Brain microvascular endothelial cell (primary cell): ENCODE results near the gene TFPI2.
"Not testable (repeated sequence)": the region's sequence is repeated elsewhere in the genome, so short reads cannot be mapped to it uniquely, and the experiment has no call there.

Experiments
- DNase-seq: peaks from one replicate; pipeline ENCODE4 v3.0.0-alpha.2; 2020
- H3K27ac ChIP-seq: fragments of 250-450 bp; sonication (Bioruptor Pico); 2 replicates; pipeline ENCODE4 v1.5.1; 2020; ENCODE audit warnings: mild to moderate bottlenecking, moderate library complexity
- H3K27me3 ChIP-seq: fragments of 250-450 bp; sonication (Bioruptor Pico); replicated peaks from 2 replicates; pipeline ENCODE4 v1.5.1; 2020; ENCODE audit warnings: mild to moderate bottlenecking
- H3K36me3 ChIP-seq: fragments of 250-450 bp; sonication (Bioruptor Pico); replicated peaks from 2 replicates; pipeline ENCODE4 v1.5.1; 2020; ENCODE audit warnings: mild to moderate bottlenecking
- H3K4me3 ChIP-seq: 2 replicates; pipeline ENCODE4 v1.5.1; 2011; ENCODE audit warnings: low read depth, mild to moderate bottlenecking, control low read depth, low read length, moderate library complexity
- in situ Hi-C: cut with HindIII; loops from 2 replicates; pipeline ENCODE4 v1.10.0; 2017; ENCODE audit warnings: low sequenced_read_pairs, low pct_ligation_motif_present
- TF ChIP-seq, protein P1 (sequence below): IDR thresholded peaks from 2 replicates; pipeline ENCODE4 v1.5.1; 2011; ENCODE audit warnings: low read depth, mild to moderate bottlenecking, moderate library complexity, low read length, control low read depth, inconsistent platforms; ENCODE audit errors: missing control alignments

The TFPI2 gene

DNA sequence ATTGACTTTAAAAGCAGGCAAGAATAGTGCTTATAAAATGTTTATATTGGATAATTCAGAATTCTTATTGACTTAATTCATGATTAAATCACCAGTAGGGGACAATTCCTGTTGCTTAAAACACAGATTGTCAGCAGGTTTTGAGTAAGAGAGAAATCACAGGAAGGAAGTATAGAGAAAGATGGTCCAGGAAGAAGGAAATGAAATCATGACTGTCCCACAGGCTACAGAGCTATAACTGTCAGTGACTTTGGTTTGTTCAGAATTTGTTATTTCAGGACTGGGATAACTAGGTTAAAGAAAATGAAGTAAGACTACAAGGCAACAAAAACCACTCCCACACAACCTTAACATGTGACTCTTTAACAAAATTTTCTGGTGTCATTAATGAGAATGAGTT is 22.6 kb upstream of the TFPI2 start:
- TF ChIP-seq, protein P1, sequence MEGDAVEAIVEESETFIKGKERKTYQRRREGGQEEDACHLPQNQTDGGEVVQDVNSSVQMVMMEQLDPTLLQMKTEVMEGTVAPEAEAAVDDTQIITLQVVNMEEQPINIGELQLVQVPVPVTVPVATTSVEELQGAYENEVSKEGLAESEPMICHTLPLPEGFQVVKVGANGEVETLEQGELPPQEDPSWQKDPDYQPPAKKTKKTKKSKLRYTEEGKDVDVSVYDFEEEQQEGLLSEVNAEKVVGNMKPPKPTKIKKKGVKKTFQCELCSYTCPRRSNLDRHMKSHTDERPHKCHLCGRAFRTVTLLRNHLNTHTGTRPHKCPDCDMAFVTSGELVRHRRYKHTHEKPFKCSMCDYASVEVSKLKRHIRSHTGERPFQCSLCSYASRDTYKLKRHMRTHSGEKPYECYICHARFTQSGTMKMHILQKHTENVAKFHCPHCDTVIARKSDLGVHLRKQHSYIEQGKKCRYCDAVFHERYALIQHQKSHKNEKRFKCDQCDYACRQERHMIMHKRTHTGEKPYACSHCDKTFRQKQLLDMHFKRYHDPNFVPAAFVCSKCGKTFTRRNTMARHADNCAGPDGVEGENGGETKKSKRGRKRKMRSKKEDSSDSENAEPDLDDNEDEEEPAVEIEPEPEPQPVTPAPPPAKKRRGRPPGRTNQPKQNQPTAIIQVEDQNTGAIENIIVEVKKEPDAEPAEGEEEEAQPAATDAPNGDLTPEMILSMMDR = no peak
- no peaks in the 10 kb centered on the region for H3K27me3 ChIP-seq
- DNase-seq = no peak
- no peak overlapping the region for H3K4me3 ChIP-seq
- in situ Hi-C loops = no loop called here
- no peaks in the 10 kb centered on the region for H3K36me3 ChIP-seq
- H3K27ac ChIP-seq = no peak overlapping the region

DNA sequence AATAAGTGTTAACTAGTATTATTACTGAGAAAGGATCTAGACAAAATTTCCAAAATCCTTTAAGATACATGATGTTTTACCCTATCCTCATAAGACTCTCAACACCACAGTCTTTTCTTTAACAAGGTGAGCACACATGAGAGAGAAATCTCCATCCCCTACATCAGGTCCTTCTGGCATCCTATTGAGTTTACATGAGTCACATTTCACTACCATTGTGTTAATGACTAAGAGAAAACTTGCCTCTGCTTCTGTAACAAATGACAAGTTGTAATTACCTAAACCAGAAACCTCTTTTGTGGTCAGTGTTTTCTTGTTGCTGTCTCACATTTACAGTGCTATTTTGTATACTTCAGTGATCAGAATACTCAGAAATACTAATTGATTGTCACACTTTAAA is 21.1 kb upstream of the TFPI2 start:
- H3K27ac ChIP-seq, H3K36me3 ChIP-seq, in situ Hi-C loops, DNase-seq, H3K4me3 ChIP-seq, H3K27me3 ChIP-seq: not testable (repeated sequence)

DNA sequence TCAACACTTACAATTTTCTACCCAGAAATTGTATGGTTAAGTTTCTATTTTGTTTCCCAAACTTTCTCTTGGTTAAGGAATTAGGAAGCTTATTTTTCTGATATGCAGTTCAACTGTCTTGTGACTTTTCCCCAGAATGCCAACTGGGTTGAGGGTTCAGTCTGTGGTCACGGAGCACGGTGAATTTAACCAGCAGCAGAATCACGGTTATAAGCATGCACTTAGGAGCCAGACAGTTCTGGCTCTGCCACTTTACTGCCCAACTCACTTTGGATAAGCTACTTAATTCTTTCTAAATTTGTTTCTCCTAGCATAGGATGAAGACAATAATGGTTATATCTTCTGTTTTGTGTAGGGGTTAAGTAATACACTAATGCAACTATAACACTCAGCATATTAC is 20.7 kb upstream of the TFPI2 start:
- in situ Hi-C loops, H3K36me3 ChIP-seq, DNase-seq, H3K4me3 ChIP-seq, H3K27me3 ChIP-seq, H3K27ac ChIP-seq: not testable (repeated sequence)

DNA sequence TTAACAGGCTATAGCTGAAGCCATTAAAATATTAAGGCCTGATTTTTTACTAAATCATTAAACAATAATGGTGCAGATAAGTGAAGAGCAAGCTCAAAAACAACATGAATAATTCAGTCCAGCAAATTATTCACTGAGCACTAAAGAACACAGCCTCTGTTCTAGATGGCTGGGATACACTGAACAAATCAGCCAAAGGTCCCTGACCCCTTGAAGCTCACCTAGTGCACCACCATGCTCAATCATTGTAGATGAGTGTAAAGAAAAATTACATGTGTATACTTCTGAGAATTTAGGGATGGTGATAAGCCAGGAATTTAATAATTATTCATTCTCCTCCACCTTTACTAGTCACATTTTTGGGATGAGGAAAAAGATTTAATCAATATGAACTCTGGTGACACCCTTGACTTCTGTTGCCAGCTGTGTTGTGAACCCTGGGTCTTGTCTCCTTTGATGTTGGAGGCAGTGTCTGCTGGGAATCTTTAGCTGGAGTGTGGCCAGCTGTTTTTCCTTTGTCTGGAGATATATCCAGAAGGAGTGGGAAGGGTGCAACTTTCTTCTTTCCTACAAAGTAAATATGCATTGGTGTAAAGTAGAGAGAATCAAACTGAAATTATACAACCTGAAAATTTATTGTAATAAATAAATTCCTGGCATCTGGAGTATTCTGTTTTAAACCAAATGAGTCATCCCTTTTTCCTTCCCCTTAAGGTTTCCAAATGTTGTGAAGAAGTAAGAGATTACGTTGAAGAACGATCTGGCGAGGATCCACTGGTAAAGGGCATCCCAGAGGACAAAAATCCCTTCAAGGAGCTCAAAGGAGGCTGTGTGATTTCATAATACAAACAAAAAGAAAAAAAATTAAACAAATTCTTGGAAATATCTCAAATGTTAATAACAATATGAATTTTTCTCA is 19.8 kb upstream of the TFPI2 start:
- in situ Hi-C loops = no loop called here
- no peak overlapping the region for H3K4me3 ChIP-seq
- DNase-seq = no peak
- H3K27me3 ChIP-seq = no peaks in the 10 kb centered on the region
- TF ChIP-seq, protein P1 = no peak
- no peak overlapping the region for H3K27ac ChIP-seq
- no peaks in the 10 kb centered on the region for H3K36me3 ChIP-seq

DNA sequence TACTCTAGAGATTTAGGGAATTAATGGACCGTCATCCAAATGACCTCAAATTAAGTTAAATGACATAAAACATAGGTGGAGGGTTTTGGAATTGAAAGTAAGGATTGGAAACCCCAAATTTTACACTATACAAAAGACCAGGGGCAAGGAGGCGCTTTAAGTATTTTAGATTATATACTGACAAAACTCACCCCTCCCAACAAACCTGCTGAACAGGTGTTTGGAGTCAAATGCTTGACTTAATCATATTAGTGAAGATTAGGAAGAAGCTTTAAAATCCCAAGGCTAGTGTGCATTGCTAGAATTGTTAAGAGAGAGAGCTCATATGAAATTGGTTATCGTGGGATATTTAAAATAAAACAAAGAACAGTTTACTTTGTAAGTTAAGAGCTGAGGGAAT is 15.7 kb upstream of the TFPI2 start, which contains the start of gene GNGT1:
Gene GNGT1 (plus strand): TSS at position 301 of the 400 bp plus-strand sequence. CDS start 180 bp downstream, outside the sequence.
- Histone ChIP-seq H3K36me3 (no peaks in the 10 kb centered on the region), H3K4me3 (no peak within 1 kb of the TSS), H3K27ac (no peak within 1 kb of the TSS), H3K27me3 (no peaks in the 10 kb centered on the region)
- in situ Hi-C loops = no loop called here
- no peak for DNase-seq
- TF ChIP-seq, protein P1 = no peak

DNA sequence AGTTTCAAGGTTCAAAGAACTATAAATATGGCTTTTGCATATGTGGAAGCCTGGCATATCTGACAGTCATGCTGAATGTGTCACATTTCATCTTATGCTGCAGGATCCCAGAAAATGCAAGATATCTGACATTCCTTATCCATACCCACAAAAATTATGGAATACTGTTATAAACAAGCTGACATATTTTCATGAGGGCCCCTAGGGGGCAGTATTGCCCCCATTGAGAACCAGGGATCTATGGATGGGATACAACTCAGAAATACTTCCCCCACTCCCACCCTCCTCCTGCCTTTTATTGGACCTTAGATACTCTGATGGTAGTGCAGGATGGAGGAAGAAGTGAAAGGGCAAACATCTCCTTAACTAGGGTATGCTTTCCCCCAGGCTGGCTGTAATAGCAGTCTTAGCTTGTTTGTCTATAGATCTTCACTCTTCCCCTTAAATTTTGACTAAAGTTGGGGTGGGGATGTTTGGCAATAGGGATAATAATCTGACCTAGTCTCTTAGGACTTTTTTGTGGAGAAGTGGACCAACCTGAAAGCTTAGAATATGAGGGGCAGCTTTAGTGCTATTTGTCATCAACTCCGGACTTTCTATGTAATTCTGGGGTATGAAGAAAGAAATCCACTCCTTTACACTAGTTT is 12.3 kb upstream of the TFPI2 start:
- in situ Hi-C loops = no loop called here
- Histone ChIP-seq H3K4me3 (no peak overlapping the region), H3K36me3 (no peaks in the 10 kb centered on the region), H3K27me3 (no peaks in the 10 kb centered on the region), H3K27ac (no peak overlapping the region)
- TF ChIP-seq, protein P1 = peak; percentile 86
- no peak for DNase-seq
